Measurements from ENCODE around the gene UCP3. TPM values are rescaled to one million over a fixed set of nuclear protein-coding genes. Genes with fewer than 3 reads are reported as not detected.
A peak's percentile ranks its signal among the peaks of the same experiment; 100 is the strongest.

Gene UCP3
- total and polyA plus RNA-seq, 7 donors = 8.9 to 587 (median 202) TPM

DNA sequence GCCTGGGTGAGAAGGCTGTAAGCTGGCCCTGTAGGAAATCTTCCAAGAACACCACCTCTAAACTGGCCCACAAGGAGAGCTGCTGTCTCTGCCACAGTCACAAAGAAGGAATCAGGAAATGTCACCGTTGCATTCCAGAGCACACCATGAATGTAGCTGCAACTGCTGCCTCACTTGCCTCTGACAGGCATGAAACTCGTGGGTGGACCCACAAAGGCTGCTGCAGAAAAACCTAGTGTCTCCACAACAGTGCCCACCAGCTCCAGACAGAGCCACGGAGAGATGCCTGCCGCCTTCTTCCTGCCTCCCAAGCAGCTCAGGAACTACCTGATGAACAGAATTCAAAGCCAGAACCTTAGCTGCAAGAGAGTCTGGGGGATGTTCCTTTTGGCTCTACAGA, 47.6 kb downstream of the UCP3 start:
- Histone ChIP-seq H3K36me3 (ENCODE audit: insufficient read depth in 1 of 2, low read depth in 1 of 2) (no peaks in the 10 kb centered on the region), H3K27ac (no peak overlapping the region), H3K9me3 (no peaks in the 10 kb centered on the region), H3K27me3 (ENCODE audit: insufficient read depth in 3 of 3, low read length in 2 of 3) (no peaks in the 10 kb centered on the region), H3K4me1 (peaks cover 7% of the 10 kb centered on the region), H3K4me3 (no peak overlapping the region)
- intact Hi-C loops (cut with DNase I) = no loop called here
- DNase-seq (peak in 1 of 2 donors; percentile 6), ATAC-seq (no peak)
- TF ChIP-seq, protein P1, sequence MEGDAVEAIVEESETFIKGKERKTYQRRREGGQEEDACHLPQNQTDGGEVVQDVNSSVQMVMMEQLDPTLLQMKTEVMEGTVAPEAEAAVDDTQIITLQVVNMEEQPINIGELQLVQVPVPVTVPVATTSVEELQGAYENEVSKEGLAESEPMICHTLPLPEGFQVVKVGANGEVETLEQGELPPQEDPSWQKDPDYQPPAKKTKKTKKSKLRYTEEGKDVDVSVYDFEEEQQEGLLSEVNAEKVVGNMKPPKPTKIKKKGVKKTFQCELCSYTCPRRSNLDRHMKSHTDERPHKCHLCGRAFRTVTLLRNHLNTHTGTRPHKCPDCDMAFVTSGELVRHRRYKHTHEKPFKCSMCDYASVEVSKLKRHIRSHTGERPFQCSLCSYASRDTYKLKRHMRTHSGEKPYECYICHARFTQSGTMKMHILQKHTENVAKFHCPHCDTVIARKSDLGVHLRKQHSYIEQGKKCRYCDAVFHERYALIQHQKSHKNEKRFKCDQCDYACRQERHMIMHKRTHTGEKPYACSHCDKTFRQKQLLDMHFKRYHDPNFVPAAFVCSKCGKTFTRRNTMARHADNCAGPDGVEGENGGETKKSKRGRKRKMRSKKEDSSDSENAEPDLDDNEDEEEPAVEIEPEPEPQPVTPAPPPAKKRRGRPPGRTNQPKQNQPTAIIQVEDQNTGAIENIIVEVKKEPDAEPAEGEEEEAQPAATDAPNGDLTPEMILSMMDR (IDR thresholded peaks at IDR 0.05) = no peak
- 55 to 64% (median 58%) methylated on average over 4 of the region's 4 CpGs for WGBS, 3 donors

DNA sequence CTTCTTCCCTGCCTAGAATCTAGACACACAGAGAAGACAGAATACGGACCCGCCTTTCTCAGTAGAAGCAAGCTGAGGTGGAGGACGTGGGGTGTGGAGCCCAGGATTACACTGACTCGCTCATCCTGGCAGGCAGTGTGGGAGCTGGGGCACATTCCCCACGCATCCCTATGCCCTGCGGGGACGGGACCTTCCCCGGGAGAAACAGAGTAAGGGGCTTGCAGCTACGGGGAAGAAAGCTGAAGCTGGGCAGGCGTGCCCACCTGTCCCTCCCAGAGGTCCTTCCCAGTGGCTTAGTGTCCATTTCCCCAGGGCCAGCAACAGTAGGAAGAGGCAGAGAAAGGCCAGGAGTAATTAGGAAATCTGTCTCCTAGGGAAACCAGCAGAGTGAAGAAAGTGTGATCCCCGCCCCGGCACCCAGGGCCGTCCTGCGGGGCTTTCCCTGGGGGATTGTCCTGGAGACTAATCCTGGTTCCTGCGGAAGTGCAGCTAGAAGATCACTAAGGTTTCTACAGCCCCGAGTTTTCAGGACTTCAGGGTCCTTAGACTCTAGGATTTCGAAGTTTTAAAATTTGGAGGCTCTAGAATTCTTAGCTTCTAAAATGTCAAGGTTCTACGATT, 50.3 kb downstream of the UCP3 start:
- H3K9me3 ChIP-seq = no peaks in the 10 kb centered on the region

DNA sequence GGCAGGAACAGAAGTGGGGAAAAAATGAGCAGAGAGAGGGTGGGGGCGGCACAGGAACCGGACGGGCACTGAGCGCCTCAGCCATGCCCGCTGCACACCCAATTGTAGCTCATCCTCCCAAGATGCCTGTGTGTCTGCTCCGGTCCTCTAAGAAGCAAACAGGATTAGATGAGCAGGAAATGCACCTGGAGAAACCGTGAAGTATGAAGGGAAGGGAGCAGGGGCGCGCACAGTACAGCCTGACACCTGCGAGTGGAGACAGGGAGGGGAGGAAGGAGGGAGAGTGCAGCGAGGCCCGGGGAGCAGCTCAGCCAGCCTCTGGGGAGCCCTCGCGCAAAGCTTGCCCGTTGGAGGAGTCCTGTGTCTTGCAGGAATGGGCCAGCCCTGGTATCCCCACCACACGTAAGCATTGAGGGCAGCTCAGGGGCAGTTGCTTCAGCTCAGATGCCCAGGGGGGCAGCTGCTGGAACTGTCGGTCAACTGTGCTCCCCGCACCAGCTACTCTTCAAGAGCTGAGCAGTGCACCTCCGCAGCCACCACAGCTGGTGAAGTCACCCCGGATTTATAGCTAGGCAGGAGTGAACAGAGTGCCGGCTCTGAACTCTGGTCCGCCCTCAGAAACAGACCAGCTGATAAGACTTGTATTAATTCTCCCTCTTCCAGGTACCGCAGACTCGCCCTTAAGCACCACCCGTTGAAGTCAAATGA, 51.1 kb downstream of the UCP3 start:
- H3K4me3 ChIP-seq = no peak overlapping the region
- WGBS, 3 donors = 63 to 68% (median 63%) methylated on average over 23 to 25 of the region's 25 CpGs
- no peaks in the 10 kb centered on the region for H3K27me3 ChIP-seq (ENCODE audit: insufficient read depth in 3 of 3, low read length in 2 of 3)
- no peaks in the 10 kb centered on the region for H3K4me1 ChIP-seq
- ATAC-seq (peak in 1 of 4 donors; percentile 19), DNase-seq (peak in 1 of 2 donors; percentile 52)
- no peaks in the 10 kb centered on the region for H3K9me3 ChIP-seq
- TF ChIP-seq, protein P1 (IDR thresholded peaks at IDR 0.05) = no peak
- no peak overlapping the region for H3K27ac ChIP-seq
- intact Hi-C loops (cut with DNase I) = no loop called here
- H3K36me3 ChIP-seq (ENCODE audit: insufficient read depth in 1 of 2, low read depth in 1 of 2) = no peaks in the 10 kb centered on the region

More for the DNA sequence above, 50.3 kb downstream of the UCP3 start:
- no peaks in the 10 kb centered on the region for H3K36me3 ChIP-seq (ENCODE audit: insufficient read depth in 1 of 2, low read depth in 1 of 2)
- no peak overlapping the region for H3K4me3 ChIP-seq
- ATAC-seq (no peak), DNase-seq (peak in 1 of 2 donors; percentile 25)
- H3K27ac ChIP-seq = no peak overlapping the region
- 75 to 77% (median 77%) methylated on average over 18 of the region's 18 CpGs for WGBS, 3 donors
- H3K4me1 ChIP-seq = peaks cover 1% of the 10 kb centered on the region
- TF ChIP-seq, protein P1 (IDR thresholded peaks at IDR 0.05) = no peak
- intact Hi-C loops (cut with DNase I) = no loop called here
- H3K27me3 ChIP-seq (ENCODE audit: insufficient read depth in 3 of 3, low read length in 2 of 3) = no peaks in the 10 kb centered on the region

DNA sequence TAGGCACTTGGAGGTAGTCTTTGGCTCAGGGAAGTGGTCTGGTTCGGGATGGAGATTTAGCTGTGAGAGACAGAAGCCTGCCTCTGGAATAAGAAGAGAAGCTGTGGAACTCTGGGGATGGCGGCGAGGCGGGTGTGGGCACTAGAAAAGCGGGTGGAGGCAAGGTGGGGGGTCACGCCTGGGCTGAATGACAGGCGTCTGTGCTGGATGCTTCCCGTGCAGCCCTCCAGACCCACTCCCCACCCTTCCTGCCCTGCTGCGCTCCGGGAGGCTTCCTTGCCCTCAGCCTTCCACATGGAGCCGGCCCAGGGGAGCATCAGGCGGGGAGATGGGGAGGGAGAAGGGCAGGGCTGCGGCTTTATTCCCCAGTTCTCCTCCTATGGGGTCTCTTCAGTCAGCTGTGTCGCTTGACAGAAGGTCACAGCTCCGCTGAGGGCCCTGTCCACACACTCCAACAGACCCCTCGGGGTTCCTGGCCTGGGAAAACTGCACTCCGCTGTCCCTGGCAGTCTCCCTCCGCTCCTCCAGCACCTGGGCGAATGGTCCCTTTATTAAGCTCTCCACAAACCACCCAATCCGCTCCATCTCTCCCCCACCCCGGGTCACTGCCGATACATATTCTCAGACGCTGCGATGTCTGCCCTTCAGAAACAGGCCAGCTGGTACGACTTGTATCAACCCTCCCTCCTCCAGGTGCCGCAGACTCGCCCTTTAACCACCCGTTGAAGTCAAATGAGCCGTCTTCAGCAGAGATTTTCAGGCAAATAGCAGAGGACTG, 51.8 kb downstream of the UCP3 start:
- DNase-seq = peak in 1 of 2 donors; percentile 34
- TF ChIP-seq, protein P1 (IDR thresholded peaks at IDR 0.05) = no peak
- Histone ChIP-seq H3K4me1 (no peaks in the 10 kb centered on the region), H3K4me3 (no peak overlapping the region), H3K36me3 (ENCODE audit: insufficient read depth in 1 of 2, low read depth in 1 of 2) (no peaks in the 10 kb centered on the region), H3K9me3 (no peaks in the 10 kb centered on the region), H3K27me3 (ENCODE audit: insufficient read depth in 3 of 3, low read length in 2 of 3) (no peaks in the 10 kb centered on the region), H3K27ac (no peak overlapping the region)
- 43 to 56% (median 51%) methylated on average over 27 to 29 of the region's 29 CpGs for WGBS, 3 donors
- intact Hi-C loops (cut with DNase I) = no loop called here
- ATAC-seq = peak in 1 of 4 donors; percentile 23
